A549 (cell line): ENCODE results near the gene CUX1.

Experiments
- CTCF ChIP-seq: fragments of >200 bp; sonication (Bioruptor Twin); formaldehyde crosslinking; IDR thresholded peaks from 3 replicates; pipeline ENCODE4 v1.5.1; 2016
- EP300 ChIP-seq, 2 experiments: fragments of >200 bp; sonication (Bioruptor Twin); formaldehyde crosslinking; IDR thresholded peaks; 2 replicates in 1 of 2; 3 replicates in 1 of 2; pipeline ENCODE4 v1.6.1; 2016 to 2017
- POLR2A ChIP-seq: IDR thresholded peaks from 2 replicates; pipeline ENCODE4 v1.6.1; 2012; ENCODE audit warnings: mild to moderate bottlenecking, low read length

GRCh38 chr7:101812595-101812994 lies 4.8 kb upstream of the CUX1 start:
- no peak for TF ChIP-seq CTCF
- no peak for TF ChIP-seq POLR2A
- no peak for TF ChIP-seq EP300 (IDR thresholded peaks at IDR 0.05)
